ENCODE data around the gene AUTS2. TPM values are rescaled to one million over a fixed set of nuclear protein-coding genes. Genes with fewer than 3 reads are reported as not detected.

AUTS2 gene
- total RNA-seq, 2 donors from 2014 or later: 8.6 TPM

- TF ChIP-seq, protein P1, sequence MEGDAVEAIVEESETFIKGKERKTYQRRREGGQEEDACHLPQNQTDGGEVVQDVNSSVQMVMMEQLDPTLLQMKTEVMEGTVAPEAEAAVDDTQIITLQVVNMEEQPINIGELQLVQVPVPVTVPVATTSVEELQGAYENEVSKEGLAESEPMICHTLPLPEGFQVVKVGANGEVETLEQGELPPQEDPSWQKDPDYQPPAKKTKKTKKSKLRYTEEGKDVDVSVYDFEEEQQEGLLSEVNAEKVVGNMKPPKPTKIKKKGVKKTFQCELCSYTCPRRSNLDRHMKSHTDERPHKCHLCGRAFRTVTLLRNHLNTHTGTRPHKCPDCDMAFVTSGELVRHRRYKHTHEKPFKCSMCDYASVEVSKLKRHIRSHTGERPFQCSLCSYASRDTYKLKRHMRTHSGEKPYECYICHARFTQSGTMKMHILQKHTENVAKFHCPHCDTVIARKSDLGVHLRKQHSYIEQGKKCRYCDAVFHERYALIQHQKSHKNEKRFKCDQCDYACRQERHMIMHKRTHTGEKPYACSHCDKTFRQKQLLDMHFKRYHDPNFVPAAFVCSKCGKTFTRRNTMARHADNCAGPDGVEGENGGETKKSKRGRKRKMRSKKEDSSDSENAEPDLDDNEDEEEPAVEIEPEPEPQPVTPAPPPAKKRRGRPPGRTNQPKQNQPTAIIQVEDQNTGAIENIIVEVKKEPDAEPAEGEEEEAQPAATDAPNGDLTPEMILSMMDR (IDR thresholded peaks at IDR 0.05): no peak
- no peak overlapping the region for H3K4me3 ChIP-seq
- H3K9me3 ChIP-seq: no peaks in the 10 kb centered on the region
- no peaks in the 10 kb centered on the region for H3K4me1 ChIP-seq
- no peak for DNase-seq (ENCODE audit: low spot score)
- H3K27me3 ChIP-seq: no peaks in the 10 kb centered on the region
- no peaks in the 10 kb centered on the region for H3K36me3 ChIP-seq
- H3K27ac ChIP-seq: no peak overlapping the region
Observed at GRCh38 chr7:70340236-70340635, 742.0 kb downstream of the AUTS2 start.

- no peaks in the 10 kb centered on the region for H3K36me3 ChIP-seq
- H3K9me3 ChIP-seq: no peaks in the 10 kb centered on the region
- H3K4me3 ChIP-seq: no peak overlapping the region
- H3K4me1 ChIP-seq: no peaks in the 10 kb centered on the region
- TF ChIP-seq, protein P1 (IDR thresholded peaks at IDR 0.05): no peak
- H3K27me3 ChIP-seq: no peaks in the 10 kb centered on the region
- no peak for DNase-seq (ENCODE audit: low spot score)
- H3K27ac ChIP-seq: no peak overlapping the region
Observed at GRCh38 chr7:70341446-70341845, 743.2 kb downstream of the AUTS2 start.

DNA sequence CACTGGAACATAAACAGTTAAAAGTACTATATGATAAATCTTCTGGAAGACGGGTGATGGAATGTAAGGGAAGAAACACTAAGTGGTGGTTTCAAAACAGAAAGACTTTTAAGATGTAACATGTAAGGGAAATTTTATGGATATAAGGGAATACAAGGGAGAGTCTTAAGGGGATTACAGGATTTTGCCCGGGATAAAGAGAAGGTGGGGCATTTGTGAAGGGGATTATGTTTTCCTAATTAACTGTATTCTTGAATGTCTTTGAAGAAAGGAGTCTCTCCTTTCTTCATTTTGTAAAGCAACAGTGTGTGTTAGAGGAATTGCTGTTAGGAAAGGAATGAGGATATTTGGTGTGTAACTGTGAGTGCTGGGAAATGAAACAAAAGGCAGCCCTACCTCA is 745.2 kb downstream of the AUTS2 start:
- no peaks in the 10 kb centered on the region for H3K4me1 ChIP-seq
- H3K27me3 ChIP-seq: no peaks in the 10 kb centered on the region
- no peaks in the 10 kb centered on the region for H3K9me3 ChIP-seq
- DNase-seq (ENCODE audit: low spot score): no peak
- no peak overlapping the region for H3K4me3 ChIP-seq
- H3K27ac ChIP-seq: no peak overlapping the region
- no peaks in the 10 kb centered on the region for H3K36me3 ChIP-seq
- TF ChIP-seq, protein P1 (IDR thresholded peaks at IDR 0.05): no peak

- H3K27me3 ChIP-seq: no peaks in the 10 kb centered on the region
- no peaks in the 10 kb centered on the region for H3K4me1 ChIP-seq
- H3K36me3 ChIP-seq: no peaks in the 10 kb centered on the region
- no peak overlapping the region for H3K27ac ChIP-seq
- H3K9me3 ChIP-seq: no peaks in the 10 kb centered on the region
- no peak overlapping the region for H3K4me3 ChIP-seq
- DNase-seq (ENCODE audit: low spot score): no peak
- TF ChIP-seq, protein P1 (IDR thresholded peaks at IDR 0.05): no peak
Observed at GRCh38 chr7:70344726-70345125, 746.5 kb downstream of the AUTS2 start.

- no peaks in the 10 kb centered on the region for H3K4me1 ChIP-seq
- no peak overlapping the region for H3K4me3 ChIP-seq
- H3K27ac ChIP-seq: no peak overlapping the region
- TF ChIP-seq, protein P1 (IDR thresholded peaks at IDR 0.05): no peak
- no peak for DNase-seq (ENCODE audit: low spot score)
- no peaks in the 10 kb centered on the region for H3K9me3 ChIP-seq
- no peaks in the 10 kb centered on the region for H3K27me3 ChIP-seq
- no peaks in the 10 kb centered on the region for H3K36me3 ChIP-seq
Observed at GRCh38 chr7:70346844-70347462, 748.7 kb downstream of the AUTS2 start.

All from right atrium auricular region (tissue), 2 donors.